ENCODE measurements around the gene RPS6KB2. TPM values are rescaled to one million over a fixed set of nuclear protein-coding genes. Genes with fewer than 3 reads are reported as not detected.
A peak's percentile ranks its signal among the peaks of the same experiment; 100 is the strongest.

RPS6KB2 gene
- 10 to 100 TPM; 53.4 to 57.2 TPM for total RNA-seq

DNA sequence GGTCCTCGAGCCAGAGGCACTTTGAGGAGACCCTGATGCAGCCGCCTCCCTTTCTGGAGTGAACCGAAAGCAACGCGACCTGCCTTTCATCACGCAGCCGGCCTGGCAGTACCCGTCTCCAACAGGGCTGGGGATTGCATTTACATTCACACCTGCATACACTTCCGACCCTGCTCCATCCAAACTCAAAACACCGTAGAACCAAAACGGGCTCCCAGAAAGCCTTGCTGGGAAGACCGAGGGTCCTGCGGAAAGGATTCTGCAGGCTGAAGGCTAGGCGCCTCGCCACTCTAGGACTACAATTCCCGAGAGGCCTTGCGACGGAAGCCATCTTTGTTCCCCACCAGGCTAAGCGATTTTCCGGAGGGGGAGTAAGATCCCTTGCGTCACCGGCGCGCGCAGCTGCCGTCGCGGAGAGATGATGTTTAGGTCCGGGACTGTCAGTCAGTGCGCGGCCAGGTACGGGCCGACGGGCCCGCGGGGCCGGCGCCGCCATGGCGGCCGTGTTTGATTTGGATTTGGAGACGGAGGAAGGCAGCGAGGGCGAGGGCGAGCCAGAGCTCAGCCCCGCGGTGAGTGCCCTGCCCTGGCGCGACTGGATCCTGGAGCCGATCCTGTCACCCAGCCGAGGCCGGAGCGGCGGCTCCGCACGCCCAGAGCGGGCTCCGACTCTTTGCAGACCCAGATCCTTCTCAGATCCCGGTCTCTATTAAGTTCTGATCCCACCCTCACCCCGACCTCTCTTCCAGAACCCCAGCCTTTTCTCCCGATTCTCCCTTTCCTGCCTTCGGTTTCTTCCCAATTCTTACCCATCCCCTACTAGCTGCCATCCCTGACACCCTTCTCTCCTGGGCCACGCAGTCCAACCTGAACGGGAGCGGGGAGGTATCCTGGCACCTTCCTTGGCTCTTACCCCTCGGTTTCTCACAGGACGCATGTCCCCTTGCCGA, at the start of gene RPS6KB2:
RPS6KB2 (plus strand) TSS at position 443 of the 950 bp plus-strand sequence; CDS start at position 495, 52 bp downstream.
- H3K27me3 Mint-ChIP-seq = no peaks in the 10 kb centered on the region
- DNase-seq = peak; percentile 99
- H3K4me3 Mint-ChIP-seq = peak within 1 kb of the TSS; percentile 90
- peak; percentile 81 for ATAC-seq
- peak within 1 kb of the TSS; percentile 98 for H3K27ac Mint-ChIP-seq
- ChIA-PET POLR2A (interaction anchor here (1.1 to 1.3 kb wide), 2 partner anchors 8 to 21 kb away, joined by 3 read pairs; no protein-coding TSS in a partner anchor), CTCF (interaction anchor here (0.9 to 2.0 kb wide), 2 partner anchors 9 to 26 kb away, joined by 3 to 7 read pairs; partner anchors contain the start of genes PPP1CA and PTPRCAP)
- intact Hi-C loops (cut with DNase I, micrococcal nuclease) = loop anchor here (1.0 to 5.0 kb wide), 16 partner anchors 8 to 602 kb away; partner anchors contain the start of genes TMEM134 (in 2 of the 2), AIP (in 1 of the 2), ANKRD13D (in 1 of the 2) and CDK2AP2 (in 1 of the 2)
- H3K36me3 Mint-ChIP-seq (ENCODE audit: low read depth) = peaks cover 28% of the 10 kb centered on the region
- H3K4me1 Mint-ChIP-seq = peaks cover 38% of the 10 kb centered on the region
- no peaks in the 10 kb centered on the region for H3K9me3 Mint-ChIP-seq (ENCODE audit: low read depth)

DNA sequence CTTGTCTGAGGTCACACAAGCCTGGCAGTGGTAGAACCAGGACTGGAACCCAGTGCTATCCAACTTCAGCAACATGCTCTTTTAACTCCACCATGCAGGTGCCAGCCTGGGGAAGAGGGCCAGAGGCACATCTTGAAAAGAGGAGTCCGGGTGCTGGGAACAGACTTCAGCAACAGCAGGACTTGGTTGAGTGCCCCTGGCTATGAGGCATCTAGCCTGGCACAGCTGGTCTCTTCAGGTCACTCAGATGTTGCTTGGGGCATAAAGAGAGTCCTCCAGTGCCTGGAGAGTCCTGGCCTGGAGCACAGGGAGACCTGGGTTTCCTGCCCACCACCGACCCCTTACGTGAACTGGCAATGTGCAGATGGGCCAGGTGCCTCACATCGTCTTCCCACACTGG, 49.8 kb upstream of the RPS6KB2 start:
- Mint-ChIP-seq H3K4me1 (peaks cover 13% of the 10 kb centered on the region), H3K4me3 (no peak overlapping the region), H3K27me3 (peaks cover 15% of the 10 kb centered on the region), H3K27ac (no peak overlapping the region), H3K9me3 (ENCODE audit: low read depth) (no peaks in the 10 kb centered on the region), H3K36me3 (ENCODE audit: low read depth) (no peaks in the 10 kb centered on the region)
- intact Hi-C loops (cut with DNase I, micrococcal nuclease) = no loop called here
- CTCF ChIA-PET = interaction anchor here (0.9 to 20.0 kb wide), 2 partner anchors 8 to 24 kb away, joined by 4 to 445 read pairs; partner anchors contain the start of gene POLD4
- DNase-seq (no peak), ATAC-seq (no peak)
- POLR2A ChIA-PET = interaction anchor here (0.6 kb wide), 1 partner anchor 652 kb away, joined by 3 read pairs; the partner anchor contains the start of gene NDUFS8

DNA sequence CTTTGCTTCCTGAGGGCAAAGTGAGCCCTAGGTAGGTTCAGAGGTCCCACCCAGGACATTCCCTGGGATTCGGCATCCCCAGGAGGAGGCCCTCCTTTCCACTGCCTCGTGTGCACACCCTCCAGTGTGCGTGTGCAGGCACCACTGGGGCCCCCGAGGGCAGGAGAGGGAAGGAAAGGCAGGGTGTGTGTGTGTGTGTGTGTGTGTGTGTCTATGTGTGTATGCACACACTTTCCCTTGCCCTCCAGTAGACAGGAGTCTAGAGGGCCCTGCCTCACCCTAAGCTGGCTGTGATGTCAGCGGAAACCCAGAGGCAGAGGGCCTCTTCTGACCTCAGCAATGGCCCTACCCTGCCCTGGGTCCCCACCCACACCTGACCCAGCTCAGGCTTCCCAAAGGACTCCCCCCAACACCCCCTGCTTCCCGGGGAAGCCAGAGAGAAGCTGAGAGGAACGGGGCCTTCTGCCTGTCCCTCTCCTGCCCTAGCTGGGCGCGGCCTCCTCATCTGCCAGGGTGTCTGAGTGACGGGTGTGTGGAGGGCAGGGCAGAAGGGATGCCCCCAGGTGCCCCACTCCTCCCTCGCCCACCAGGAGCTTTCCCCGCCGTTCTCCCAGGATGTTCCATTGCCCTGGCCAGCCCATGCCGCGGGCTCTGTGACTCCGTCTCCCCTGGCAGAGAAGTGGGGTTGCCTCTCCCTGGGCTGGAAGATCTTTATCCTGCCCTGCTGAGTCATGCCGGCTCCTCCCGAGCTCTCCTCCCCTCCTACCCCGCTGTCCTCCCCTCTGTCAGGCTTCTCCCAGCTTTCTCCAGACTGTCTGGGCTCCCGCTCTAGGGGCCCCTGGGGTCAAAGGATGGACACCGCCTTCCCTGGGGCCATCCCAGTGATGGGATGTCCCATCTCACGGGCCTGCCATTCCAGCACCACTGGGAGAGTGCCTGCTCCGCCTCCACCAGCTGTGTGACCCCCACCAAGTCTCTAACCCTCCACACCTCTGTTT, 48.9 kb upstream of the RPS6KB2 start:
- Mint-ChIP-seq H3K27me3 (peaks cover 9% of the 10 kb centered on the region), H3K4me3 (no peak overlapping the region), H3K36me3 (ENCODE audit: low read depth) (no peaks in the 10 kb centered on the region), H3K27ac (no peak overlapping the region), H3K4me1 (peaks cover 7% of the 10 kb centered on the region), H3K9me3 (ENCODE audit: low read depth) (no peaks in the 10 kb centered on the region)
- ChIA-PET POLR2A (no interaction called here), CTCF (interaction anchor here (0.9 to 20.0 kb wide), 4 partner anchors 8 to 34 kb away, joined by 3 to 445 read pairs (median 53); partner anchors contain the start of gene POLD4)
- intact Hi-C loops (cut with DNase I, micrococcal nuclease) = loop anchor here in 1 of 2 experiments (5.0 kb wide), 1 partner anchor 112 kb away; the partner anchor contains the start of gene GRK2
- DNase-seq (no peak), ATAC-seq (no peak)

DNA sequence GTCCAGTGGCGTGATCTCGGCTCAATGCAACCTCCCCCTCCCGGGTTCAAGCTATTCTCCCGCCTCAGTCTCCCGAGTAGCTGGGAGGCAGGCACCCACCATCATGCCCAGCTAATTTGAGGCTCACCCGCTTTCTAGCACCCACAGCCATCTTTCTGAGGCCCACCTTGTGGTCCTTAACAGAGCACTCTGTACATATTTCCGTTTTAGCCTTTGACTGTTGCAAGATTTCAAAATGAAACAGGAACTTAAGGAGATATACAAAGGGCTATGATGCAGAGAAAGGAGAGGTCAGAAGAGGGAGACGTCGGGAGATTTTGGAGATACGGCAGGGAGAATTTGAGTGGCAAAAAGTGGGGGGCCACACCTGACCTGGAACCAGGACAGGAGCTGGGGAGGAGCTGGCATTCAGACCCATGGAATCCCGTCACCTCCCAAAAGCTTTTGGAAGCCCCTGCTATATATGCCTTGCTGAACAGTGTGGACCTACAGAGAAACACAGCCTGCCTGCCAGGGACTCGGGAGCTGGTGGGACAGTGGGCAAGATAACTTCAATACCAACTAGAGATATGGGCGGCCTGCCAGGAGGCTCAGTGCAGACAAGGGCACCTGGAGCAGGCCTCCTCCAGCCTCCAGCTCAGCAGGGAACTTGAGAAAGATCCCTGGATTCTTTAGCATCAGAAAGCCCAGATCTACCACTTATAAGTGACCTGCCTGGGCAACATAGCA, 46.9 kb upstream of the RPS6KB2 start:
- intact Hi-C loops (cut with DNase I, micrococcal nuclease) = loop anchor here in 1 of 2 experiments (5.0 kb wide), 1 partner anchor 114 kb away; the partner anchor contains the start of gene GRK2
- H3K4me3 Mint-ChIP-seq = no peak overlapping the region
- H3K4me1 Mint-ChIP-seq = peaks cover 2% of the 10 kb centered on the region
- no peak for ATAC-seq
- no peaks in the 10 kb centered on the region for H3K9me3 Mint-ChIP-seq (ENCODE audit: low read depth)
- CTCF ChIA-PET = interaction anchor here (0.6 to 20.0 kb wide), 24 partner anchors 8 to 194 kb away, joined by 3 to 445 read pairs (median 5); partner anchors contain the start of genes POLD4 and RAD9A
- DNase-seq = no peak
- no peak overlapping the region for H3K27ac Mint-ChIP-seq
- H3K36me3 Mint-ChIP-seq (ENCODE audit: low read depth) = no peaks in the 10 kb centered on the region
- H3K27me3 Mint-ChIP-seq = peaks cover 2% of the 10 kb centered on the region
- POLR2A ChIA-PET = no interaction called here

DNA sequence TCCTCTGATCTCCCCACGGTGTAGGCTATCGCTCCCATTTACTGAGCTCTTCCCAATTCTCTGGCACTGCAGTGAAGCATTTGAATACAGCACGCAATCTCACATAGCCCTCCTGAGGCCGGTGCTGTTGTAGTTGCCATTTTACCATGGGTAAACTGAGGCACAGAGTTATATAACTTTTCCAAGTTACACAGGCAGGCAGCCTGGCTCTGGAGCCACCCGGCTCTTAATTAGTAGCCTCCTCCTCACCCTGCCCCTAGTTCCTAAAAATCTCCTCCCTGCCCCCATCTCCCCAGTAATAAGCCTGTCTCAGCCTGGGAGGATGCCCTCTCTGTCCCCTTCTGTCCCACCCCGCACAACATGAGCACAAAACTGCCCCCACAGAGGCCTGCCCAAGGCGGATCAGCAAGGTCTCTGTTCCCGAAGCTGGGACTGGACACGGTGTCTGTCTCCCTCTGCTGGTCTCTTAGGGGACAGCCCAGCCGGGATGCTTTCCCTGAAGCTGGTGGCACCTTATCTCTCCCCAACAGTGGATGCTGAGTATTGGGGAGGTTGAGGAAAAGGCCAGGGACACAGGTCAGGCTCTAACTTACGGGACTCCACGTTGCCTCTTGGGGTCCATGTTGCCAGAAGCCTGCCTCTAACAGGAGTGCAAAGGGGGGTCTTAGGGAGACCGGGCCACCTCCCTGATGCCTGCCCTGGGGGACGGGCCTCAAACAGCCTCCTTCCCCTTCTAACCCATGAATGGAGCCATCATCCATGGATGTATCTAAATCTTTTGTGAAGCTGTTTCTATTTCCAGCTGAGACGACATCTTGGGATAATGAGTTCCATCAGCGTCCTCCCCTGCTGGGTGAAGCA, 45.8 kb upstream of the RPS6KB2 start:
- Mint-ChIP-seq H3K27ac (no peak overlapping the region), H3K9me3 (ENCODE audit: low read depth) (no peaks in the 10 kb centered on the region), H3K27me3 (no peaks in the 10 kb centered on the region), H3K4me1 (peaks cover 2% of the 10 kb centered on the region), H3K36me3 (ENCODE audit: low read depth) (no peaks in the 10 kb centered on the region), H3K4me3 (no peak overlapping the region)
- DNase-seq = peak; percentile 90
- intact Hi-C loops (cut with DNase I, micrococcal nuclease) = loop anchor here (1.0 to 5.0 kb wide), 7 partner anchors 25 to 301 kb away; partner anchors contain the start of gene GRK2 (in 2 of the 2)
- CTCF ChIA-PET = interaction anchor here (0.5 to 20.0 kb wide), 41 partner anchors 8 to 1026 kb away, joined by 3 to 445 read pairs (median 3); partner anchors contain the start of genes POLD4, PPP1CA and RAD9A
- ATAC-seq = peak; percentile 97
- POLR2A ChIA-PET = interaction anchor here (0.5 to 1.0 kb wide), 4 partner anchors 31 to 328 kb away, joined by 3 to 5 read pairs (median 4); no protein-coding TSS in a partner anchor

DNA sequence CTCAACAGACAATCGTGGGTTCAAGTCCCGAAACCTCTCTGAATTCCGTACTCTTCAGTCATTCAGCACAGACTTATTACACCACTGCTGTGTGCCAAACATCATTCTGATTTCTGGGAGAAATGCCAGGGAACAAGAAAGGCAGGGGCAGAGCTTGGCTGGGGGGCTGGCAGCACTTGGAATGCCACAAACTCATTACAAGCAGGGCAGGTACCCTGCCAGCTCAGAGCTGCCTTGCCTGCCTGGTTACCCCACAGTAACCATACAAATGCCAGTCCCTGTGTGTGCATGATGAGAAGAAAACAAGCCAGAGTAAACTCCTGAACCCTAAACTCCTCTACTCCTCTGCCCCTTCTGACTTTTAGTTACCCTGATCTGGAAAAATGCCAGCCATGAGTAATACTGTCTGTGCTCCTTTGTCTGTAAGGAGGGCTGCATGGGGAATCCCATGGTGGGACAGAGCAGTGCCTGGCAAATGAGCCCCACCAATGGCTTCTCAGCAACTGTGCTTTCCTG, 43.4 kb upstream of the RPS6KB2 start:
- Mint-ChIP-seq H3K4me3 (no peak overlapping the region), H3K27ac (no peak overlapping the region), H3K9me3 (ENCODE audit: low read depth) (no peaks in the 10 kb centered on the region), H3K4me1 (peaks cover 11% of the 10 kb centered on the region), H3K27me3 (no peaks in the 10 kb centered on the region), H3K36me3 (ENCODE audit: low read depth) (no peaks in the 10 kb centered on the region)
- no peak for DNase-seq
- no peak for ATAC-seq
- CTCF ChIA-PET = interaction anchor here (1.0 to 20.0 kb wide), 5 partner anchors 15 to 268 kb away, joined by 3 to 445 read pairs (median 13); partner anchors contain the start of gene POLD4
- POLR2A ChIA-PET = interaction anchor here (0.6 kb wide), 1 partner anchor 74 kb away, joined by 3 read pairs; no protein-coding TSS in a partner anchor
- intact Hi-C loops (cut with DNase I, micrococcal nuclease) = loop anchor here in 1 of 2 experiments (5.0 kb wide), 1 partner anchor 118 kb away; the partner anchor contains the start of gene GRK2

DNA sequence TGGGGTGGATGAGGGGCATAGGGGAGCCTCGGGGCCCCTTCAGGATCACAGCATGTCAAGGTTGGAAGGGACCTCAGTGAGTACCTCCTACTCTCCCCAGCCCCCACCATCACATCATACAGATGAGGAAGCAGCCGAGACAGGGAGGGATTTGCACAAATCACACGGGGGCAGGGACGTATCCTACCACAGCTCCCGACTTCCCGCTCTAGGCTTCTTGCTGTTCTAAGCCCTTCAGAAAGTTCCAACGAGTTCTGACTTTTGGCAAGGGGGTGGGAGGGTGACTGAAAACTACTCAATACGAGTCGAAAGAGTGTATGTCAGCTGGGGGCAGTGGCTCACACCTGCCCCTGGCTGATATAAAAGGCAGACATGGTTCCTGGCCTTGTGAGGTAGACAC, 41.2 kb upstream of the RPS6KB2 start:
- H3K4me3 Mint-ChIP-seq = no peak overlapping the region
- ATAC-seq (no peak), DNase-seq (no peak)
- H3K27me3 Mint-ChIP-seq = no peaks in the 10 kb centered on the region
- POLR2A ChIA-PET = no interaction called here
- no peak overlapping the region for H3K27ac Mint-ChIP-seq
- H3K36me3 Mint-ChIP-seq (ENCODE audit: low read depth) = no peaks in the 10 kb centered on the region
- CTCF ChIA-PET = interaction anchor here (0.6 to 20.0 kb wide), 10 partner anchors 9 to 264 kb away, joined by 3 to 445 read pairs (median 4); partner anchors contain the start of genes ACY3 and POLD4
- peaks cover 19% of the 10 kb centered on the region for H3K4me1 Mint-ChIP-seq
- intact Hi-C loops (cut with DNase I, micrococcal nuclease) = no loop called here
- H3K9me3 Mint-ChIP-seq (ENCODE audit: low read depth) = no peaks in the 10 kb centered on the region

DNA sequence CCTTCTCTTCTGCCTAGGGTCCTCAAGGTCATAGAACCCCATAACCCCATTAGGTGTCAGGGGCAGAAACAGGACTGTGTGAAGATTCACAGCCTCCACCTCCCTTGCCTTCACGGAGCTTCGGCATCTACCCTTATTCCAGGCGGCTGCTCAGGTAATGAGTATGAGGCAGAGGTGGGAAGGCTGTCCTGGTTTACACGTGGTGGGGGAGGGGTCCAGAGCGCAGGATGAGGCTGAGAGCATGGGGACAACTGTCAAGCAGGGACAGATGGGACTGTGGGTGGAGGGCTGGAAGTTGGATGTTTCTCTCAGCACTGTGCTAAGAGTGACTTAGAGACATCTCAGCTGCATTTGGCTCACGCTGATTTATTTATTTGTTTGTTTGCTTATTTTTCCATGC, 40.8 kb upstream of the RPS6KB2 start:
- ATAC-seq (no peak), DNase-seq (no peak)
- ChIA-PET POLR2A (no interaction called here), CTCF (interaction anchor here (0.5 to 20.0 kb wide), 8 partner anchors 9 to 71 kb away, joined by 3 to 445 read pairs (median 5); partner anchors contain the start of gene POLD4)
- Mint-ChIP-seq H3K36me3 (ENCODE audit: low read depth) (no peaks in the 10 kb centered on the region), H3K4me1 (peaks cover 21% of the 10 kb centered on the region), H3K27me3 (no peaks in the 10 kb centered on the region), H3K9me3 (ENCODE audit: low read depth) (no peaks in the 10 kb centered on the region), H3K27ac (no peak overlapping the region), H3K4me3 (no peak overlapping the region)
- intact Hi-C loops (cut with DNase I, micrococcal nuclease) = no loop called here

- ATAC-seq = peak; percentile 67
- no peaks in the 10 kb centered on the region for H3K9me3 Mint-ChIP-seq (ENCODE audit: low read depth)
- CTCF ChIA-PET = interaction anchor here (0.6 to 20.0 kb wide), 6 partner anchors 9 to 177 kb away, joined by 3 to 445 read pairs (median 4); partner anchors contain the start of gene POLD4
- peak; percentile 74 for DNase-seq
- H3K27ac Mint-ChIP-seq = no peak overlapping the region
- intact Hi-C loops (cut with DNase I, micrococcal nuclease) = no loop called here
- H3K27me3 Mint-ChIP-seq = no peaks in the 10 kb centered on the region
- POLR2A ChIA-PET = no interaction called here
- peaks cover 6% of the 10 kb centered on the region for H3K36me3 Mint-ChIP-seq (ENCODE audit: low read depth)
- peak overlapping the region; percentile 50 for H3K4me3 Mint-ChIP-seq
- H3K4me1 Mint-ChIP-seq = peaks cover 31% of the 10 kb centered on the region
These were observed 38.8 kb upstream of the RPS6KB2 start for GRCh38 chr11:67389477-67389876.

All from activated CD4-positive, alpha-beta T cell treated with anti-CD3 and anti-CD28 coated beads for 36 hours (primary cell).